HG02763 (cell line): Measurements from ENCODE around the gene TANGO2.

Experiments
- ATAC-seq: cut with Tn5 transposase; IDR thresholded peaks from one replicate; pipeline ENCODE4 v1.9.1; 2021; ENCODE audit warnings: mild to moderate bottlenecking, moderate library complexity; ENCODE audit not compliant: unreplicated experiment

TANGO2 gene

GRCh38 chr22:20113551-20114310, 92.8 kb downstream of the TANGO2 start:
- ATAC-seq: no peak

GRCh38 chr22:20114506-20115475, 93.9 kb downstream of the TANGO2 start:
- no peak for ATAC-seq

- ATAC-seq: no peak
Measured at GRCh38 chr22:20115691-20116375, 94.9 kb downstream of the TANGO2 start, which contains the start of gene RANBP1. Gene RANBP1, plus strand, starts transcription at chr22:20116104. Its CDS starts 81 bp downstream, at chr22:20116185.

- no peak for ATAC-seq
Measured at GRCh38 chr22:20116376-20116950, 95.6 kb downstream of the TANGO2 start.
